ENCODE data around the gene GGN. TPM values are rescaled to one million over a fixed set of nuclear protein-coding genes. Genes with fewer than 3 reads are reported as not detected.
A peak's percentile ranks its signal among the peaks of the same experiment; 100 is the strongest.

The GGN gene
- total RNA-seq, 1 experiment from 2014 or later = 0.73 TPM

DNA sequence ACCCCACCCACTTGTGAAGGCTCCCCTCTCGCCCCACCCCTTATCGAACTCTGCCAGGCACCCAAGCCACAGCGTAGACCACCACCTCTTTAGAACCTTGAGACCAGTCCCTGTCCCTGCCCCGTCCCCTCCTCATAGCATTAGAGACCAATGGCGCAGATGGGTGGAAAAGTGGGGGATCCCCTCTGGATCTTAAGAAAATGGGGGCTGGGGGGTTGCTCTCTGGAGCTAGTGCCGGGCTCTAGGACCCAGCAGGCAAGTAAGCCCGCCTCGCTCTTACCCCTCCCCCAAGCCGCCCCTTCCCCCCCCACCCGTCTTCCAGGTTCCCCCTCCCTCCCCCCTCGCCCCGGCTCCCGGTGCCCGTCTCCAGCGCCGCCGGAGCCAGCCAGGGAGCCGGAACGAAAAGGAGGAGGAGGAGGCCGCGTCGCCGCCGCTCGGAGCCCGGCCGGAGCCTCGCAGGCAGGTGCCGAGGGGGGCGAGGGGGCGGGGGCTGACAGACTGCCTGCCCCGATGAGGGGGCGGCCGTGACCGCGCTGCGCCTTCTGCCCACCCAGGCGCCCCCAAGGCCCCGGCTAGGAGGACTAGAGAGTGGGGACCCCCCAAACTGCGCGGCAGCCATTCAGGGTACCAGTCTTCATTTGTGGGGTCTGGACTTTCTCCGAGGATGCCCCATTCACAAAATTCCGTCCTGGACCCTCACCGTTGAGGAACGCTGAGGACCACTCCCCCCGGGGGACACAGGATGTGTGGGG is 691 bp upstream of the GGN start, which contains the start of gene SPRED3:
SPRED3 (plus strand) TSS at position 349 of the 752 bp plus-strand sequence. CDS start 1,606 bp downstream, outside the sequence.
- peak; percentile 28 for ATAC-seq
- Histone ChIP-seq H4K20me1 (ENCODE audit: low read length) (no peaks in the 10 kb centered on the region), H3F3A (ENCODE audit: low read length, unreplicated experiment) (no peaks in the 10 kb centered on the region), H3K4me1 (ENCODE audit: insufficient read depth, low read length) (peaks cover 7% of the 10 kb centered on the region; the same call in 1 of the 2 replicates), H3K27ac (ENCODE audit: low read length) (peak within 1 kb of the TSS; percentile 56), H3K4me2 (ENCODE audit: low read length) (peak within 1 kb of the TSS; percentile 97), H3K9me2 (replicated peaks; ENCODE audit: low read length) (no peaks in the 10 kb centered on the region), H3K9me3 (ENCODE audit: low read length) (no peaks in the 10 kb centered on the region), H3K27me3 (ENCODE audit: low read length) (no peaks in the 10 kb centered on the region), H3K4me3 (ENCODE audit: low read length) (peak within 1 kb of the TSS; percentile 85), H3K9ac (ENCODE audit: low read length) (peak within 1 kb of the TSS; percentile 70), H3K36me3 (ENCODE audit: low read depth, low read length) (peaks cover under 1% of the 10 kb centered on the region; the same call in 1 of the 2 replicates), H3K79me2 (ENCODE audit: low read length) (no peaks in the 10 kb centered on the region), H2AFZ (ENCODE audit: low read length) (peak within 1 kb of the TSS; percentile 74)
- TSS peak; percentile 72 for BruUV-seq (replicated peaks)
- CTCF ChIA-PET = interaction anchor here (0.7 to 1.5 kb wide), 3 partner anchors 14 to 53 kb away, joined by 7 to 26 read pairs (median 7); partner anchors contain the start of genes CATSPERG, FAM98C and PSMD8
- DNase-seq = peak; percentile 35
- TF ChIP-seq EZH2 (IDR thresholded peaks at IDR 0.05; ENCODE audit: low read length, unreplicated experiment) = no peak
- TF ChIP-seq, protein P1, sequence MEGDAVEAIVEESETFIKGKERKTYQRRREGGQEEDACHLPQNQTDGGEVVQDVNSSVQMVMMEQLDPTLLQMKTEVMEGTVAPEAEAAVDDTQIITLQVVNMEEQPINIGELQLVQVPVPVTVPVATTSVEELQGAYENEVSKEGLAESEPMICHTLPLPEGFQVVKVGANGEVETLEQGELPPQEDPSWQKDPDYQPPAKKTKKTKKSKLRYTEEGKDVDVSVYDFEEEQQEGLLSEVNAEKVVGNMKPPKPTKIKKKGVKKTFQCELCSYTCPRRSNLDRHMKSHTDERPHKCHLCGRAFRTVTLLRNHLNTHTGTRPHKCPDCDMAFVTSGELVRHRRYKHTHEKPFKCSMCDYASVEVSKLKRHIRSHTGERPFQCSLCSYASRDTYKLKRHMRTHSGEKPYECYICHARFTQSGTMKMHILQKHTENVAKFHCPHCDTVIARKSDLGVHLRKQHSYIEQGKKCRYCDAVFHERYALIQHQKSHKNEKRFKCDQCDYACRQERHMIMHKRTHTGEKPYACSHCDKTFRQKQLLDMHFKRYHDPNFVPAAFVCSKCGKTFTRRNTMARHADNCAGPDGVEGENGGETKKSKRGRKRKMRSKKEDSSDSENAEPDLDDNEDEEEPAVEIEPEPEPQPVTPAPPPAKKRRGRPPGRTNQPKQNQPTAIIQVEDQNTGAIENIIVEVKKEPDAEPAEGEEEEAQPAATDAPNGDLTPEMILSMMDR (conservative IDR thresholded peaks at IDR 0.05; ENCODE audit: low read depth, low read length) = no peak
- no peak for TF ChIP-seq EZH2phosphoT487 (IDR thresholded peaks at IDR 0.05; ENCODE audit: borderline replicate concordance, low read length)
- intact Hi-C loops (cut with micrococcal nuclease) = loop anchor here (1.0 to 5.0 kb wide), 2 partner anchors 13 to 51 kb away; partner anchors contain the start of gene CATSPERG
- POLR2A ChIA-PET (ENCODE audit: unreplicated experiment) = interaction anchor here (0.6 to 1.5 kb wide), 5 partner anchors 14 to 435 kb away, joined by 3 to 17 read pairs (median 6); partner anchors contain the start of genes FAM98C and PSMD8

DNA sequence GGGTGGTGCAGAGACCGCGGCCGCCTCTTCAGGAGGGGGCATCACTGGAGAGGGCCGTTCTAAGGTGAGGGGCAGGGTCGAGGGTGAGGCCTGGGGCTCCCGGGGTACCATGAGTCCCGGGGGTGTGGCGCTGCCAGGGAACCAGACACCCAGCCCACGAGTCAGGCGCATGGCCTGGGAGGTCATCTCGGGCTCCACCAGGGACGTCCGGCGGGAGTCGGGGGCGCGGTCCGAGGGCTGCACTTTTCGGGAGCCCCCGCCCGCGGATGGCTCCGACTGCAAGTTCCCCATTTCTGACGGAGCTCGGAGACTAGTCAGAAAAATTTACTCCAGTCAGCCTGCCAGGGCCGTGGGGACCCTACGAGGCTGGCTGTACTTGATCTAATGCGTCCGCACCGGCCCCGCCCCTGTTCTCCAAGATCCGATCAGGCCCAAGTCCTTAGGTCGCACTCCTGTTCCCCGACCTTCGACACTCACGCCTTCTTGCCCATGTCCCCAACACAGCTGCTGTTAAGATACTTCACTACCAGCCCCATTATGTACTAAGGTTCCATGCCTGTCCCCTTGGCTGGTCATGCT is 774 bp downstream of the GGN start:
- Histone ChIP-seq H3K4me2 (ENCODE audit: low read length) (peak overlapping the region; percentile 97), H3K9me3 (ENCODE audit: low read length) (no peaks in the 10 kb centered on the region), H3K36me3 (ENCODE audit: low read depth, low read length) (peaks cover 8% of the 10 kb centered on the region), H3K4me1 (ENCODE audit: insufficient read depth, low read length) (peaks cover 7% of the 10 kb centered on the region; the same call in 1 of the 2 replicates), H3K27me3 (ENCODE audit: low read length) (no peaks in the 10 kb centered on the region), H2AFZ (ENCODE audit: low read length) (peak overlapping the region; percentile 74; the same call in 1 of the 2 replicates), H3K9ac (ENCODE audit: low read length) (no peak overlapping the region), H4K20me1 (ENCODE audit: low read length) (no peaks in the 10 kb centered on the region), H3K4me3 (ENCODE audit: low read length) (peak overlapping the region; percentile 85), H3K79me2 (ENCODE audit: low read length) (no peaks in the 10 kb centered on the region), H3K27ac (ENCODE audit: low read length) (no peak overlapping the region), H3F3A (ENCODE audit: low read length, unreplicated experiment) (no peaks in the 10 kb centered on the region), H3K9me2 (replicated peaks; ENCODE audit: low read length) (no peaks in the 10 kb centered on the region)
- ATAC-seq (no peak), DNase-seq (no peak)
- intact Hi-C loops (cut with micrococcal nuclease) = loop anchor here (5.0 kb wide), 1 partner anchor 50 kb away; the partner anchor contains the start of gene CATSPERG
- ChIA-PET CTCF (interaction anchor here (1.4 kb wide), 1 partner anchor 16 kb away, joined by 26 read pairs; the partner anchor contains the start of gene FAM98C), POLR2A (ENCODE audit: unreplicated experiment) (interaction anchor here (0.5 to 1.5 kb wide), 4 partner anchors 13 to 1049 kb away, joined by 3 to 17 read pairs (median 6); partner anchors contain the start of genes FAM98C, PSMD8 and RPS16)
- no TSS peak for BruUV-seq (replicated peaks)
- TF ChIP-seq, protein P1 (conservative IDR thresholded peaks at IDR 0.05; ENCODE audit: low read depth, low read length) = no peak
- TF ChIP-seq EZH2 (IDR thresholded peaks at IDR 0.05; ENCODE audit: low read length, unreplicated experiment) = no peak
- TF ChIP-seq EZH2phosphoT487 (IDR thresholded peaks at IDR 0.05; ENCODE audit: borderline replicate concordance, low read length) = no peak

All from PC-3 (cell line).